CD4-positive, alpha-beta T cell treated with Interferon alpha-2 for 1 hour (primary cell): ENCODE measurements around the gene CARD14.
"Not testable (repeated sequence)": the region's sequence is repeated elsewhere in the genome, so short reads cannot be mapped to it uniquely, and the experiment has no call there.

Experiments used
- DNase-seq, 2 donors: peaks; one replicate each; pipeline ENCODE4 v3.0.0-alpha.2; 2020 to 2022

The CARD14 gene

GRCh38 chr17:80254396-80255251 is 84.8 kb downstream of the CARD14 start:
- DNase-seq, result peak; percentile 84 to 90

- no peak for DNase-seq
Observed at GRCh38 chr17:80256034-80256350, 86.2 kb downstream of the CARD14 start.

GRCh38 chr17:80257716-80258213 is 87.9 kb downstream of the CARD14 start:
- DNase-seq, result no peak

GRCh38 chr17:80258296-80258695 is 88.5 kb downstream of the CARD14 start:
- DNase-seq, result not testable (repeated sequence)
